Nephron (organoid): Measurements from ENCODE around the gene SBSN.

ENCODE experiments used
- H3K27ac Mint-ChIP-seq, 3 experiments: 2 replicates each; pipeline ENCODE4 v1.8.0; 2020; ENCODE audit warnings: mixed read lengths in 3 of 3, mild to moderate bottlenecking in 2 of 3, moderate library complexity in 1 of 3
- H3K27me3 Mint-ChIP-seq: 2 replicates; pipeline ENCODE4 v1.8.0; 2021; ENCODE audit warnings: low read depth, mild to moderate bottlenecking, moderate library complexity, mixed read lengths
- H3K36me3 Mint-ChIP-seq: 2 replicates; pipeline ENCODE4 v1.8.0; 2020; ENCODE audit warnings: low read depth, mixed read lengths
- H3K4me1 Mint-ChIP-seq: 2 replicates; pipeline ENCODE4 v1.8.0; 2020; ENCODE audit warnings: mixed read lengths
- H3K4me3 Mint-ChIP-seq, 3 experiments: 2 replicates each; pipeline ENCODE4 v1.8.0; 2020; ENCODE audit warnings: mild to moderate bottlenecking in 3 of 3, mixed read lengths in 3 of 3, moderate library complexity in 2 of 3
- H3K9me3 Mint-ChIP-seq: 2 replicates; pipeline ENCODE4 v1.8.0; 2020; ENCODE audit warnings: mixed read lengths
- TF ChIP-seq, protein P1 (sequence below), 3 experiments: fragments of 200-600 bp; sonication (generic); IDR thresholded peaks; one replicate each; pipeline ENCODE4 v1.5.0; 2021; ENCODE audit warnings: antibody characterized with exemption in 3 of 3; ENCODE audit not compliant: unreplicated experiment in 3 of 3

Gene SBSN

DNA sequence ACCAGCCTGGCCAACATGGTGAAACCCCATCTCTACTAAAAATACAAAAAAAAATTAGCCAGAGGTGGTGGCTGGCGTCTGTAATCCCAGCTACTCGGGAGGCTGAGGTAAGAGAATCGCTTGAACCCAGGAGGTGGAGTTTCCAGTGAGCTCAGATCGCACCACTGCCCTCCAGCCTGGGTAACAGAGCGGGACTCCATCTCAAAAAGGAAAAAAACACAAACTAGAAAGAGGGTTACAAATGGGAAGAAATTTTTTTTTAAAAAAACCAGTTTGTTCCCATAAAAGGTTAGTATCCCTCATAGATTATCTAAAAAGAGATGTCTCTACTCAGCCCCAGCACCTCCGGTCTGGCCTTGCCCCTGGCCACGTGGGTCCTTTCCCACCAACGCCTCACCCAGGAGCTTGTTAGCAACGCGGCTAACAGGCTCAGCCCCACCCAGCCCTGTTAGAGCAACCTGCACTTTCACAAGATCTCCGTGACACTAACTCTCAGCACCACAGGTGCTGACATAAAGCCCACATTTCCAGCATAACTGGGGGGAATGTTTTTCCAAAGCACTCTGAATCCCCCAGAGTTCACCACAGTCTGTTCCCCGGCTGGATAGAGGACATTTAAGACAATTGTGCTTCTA lies 19.0 kb downstream of the SBSN start:
- Mint-ChIP-seq H3K27me3 (peaks cover 78% of the 10 kb centered on the region), H3K36me3 (no peaks in the 10 kb centered on the region), H3K27ac (peak overlapping the region; percentile 83 to 92 (median 91)), H3K9me3 (no peaks in the 10 kb centered on the region), H3K4me3 (peak overlapping the region; percentile 86 to 91 (median 89)), H3K4me1 (peaks cover 5% of the 10 kb centered on the region)
- TF ChIP-seq, protein P1, sequence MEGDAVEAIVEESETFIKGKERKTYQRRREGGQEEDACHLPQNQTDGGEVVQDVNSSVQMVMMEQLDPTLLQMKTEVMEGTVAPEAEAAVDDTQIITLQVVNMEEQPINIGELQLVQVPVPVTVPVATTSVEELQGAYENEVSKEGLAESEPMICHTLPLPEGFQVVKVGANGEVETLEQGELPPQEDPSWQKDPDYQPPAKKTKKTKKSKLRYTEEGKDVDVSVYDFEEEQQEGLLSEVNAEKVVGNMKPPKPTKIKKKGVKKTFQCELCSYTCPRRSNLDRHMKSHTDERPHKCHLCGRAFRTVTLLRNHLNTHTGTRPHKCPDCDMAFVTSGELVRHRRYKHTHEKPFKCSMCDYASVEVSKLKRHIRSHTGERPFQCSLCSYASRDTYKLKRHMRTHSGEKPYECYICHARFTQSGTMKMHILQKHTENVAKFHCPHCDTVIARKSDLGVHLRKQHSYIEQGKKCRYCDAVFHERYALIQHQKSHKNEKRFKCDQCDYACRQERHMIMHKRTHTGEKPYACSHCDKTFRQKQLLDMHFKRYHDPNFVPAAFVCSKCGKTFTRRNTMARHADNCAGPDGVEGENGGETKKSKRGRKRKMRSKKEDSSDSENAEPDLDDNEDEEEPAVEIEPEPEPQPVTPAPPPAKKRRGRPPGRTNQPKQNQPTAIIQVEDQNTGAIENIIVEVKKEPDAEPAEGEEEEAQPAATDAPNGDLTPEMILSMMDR (IDR thresholded peaks at IDR 0.05; ENCODE audit: unreplicated experiment in 3 of 3): no peak

DNA sequence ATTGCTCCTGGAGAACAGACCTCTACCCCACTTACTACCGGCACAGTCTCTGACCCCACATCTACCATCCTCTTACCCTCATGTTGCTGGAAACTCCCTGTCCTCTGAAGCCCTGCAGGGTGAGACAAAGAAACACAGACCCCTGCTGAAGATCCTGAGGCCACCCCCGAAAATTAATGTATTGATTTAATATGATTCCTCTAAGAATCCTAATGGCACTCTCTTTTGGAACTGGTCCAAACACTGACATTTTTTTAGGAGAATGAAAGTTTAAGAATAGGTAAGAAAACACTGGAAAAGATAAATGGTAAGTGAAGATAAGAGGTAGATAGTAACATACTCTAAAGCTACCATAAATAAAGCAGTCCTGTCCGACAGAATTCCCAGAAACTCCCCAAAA lies 20.0 kb downstream of the SBSN start:
- no peaks in the 10 kb centered on the region for H3K9me3 Mint-ChIP-seq
- H3K27me3 Mint-ChIP-seq: peaks cover 73% of the 10 kb centered on the region
- no peaks in the 10 kb centered on the region for H3K36me3 Mint-ChIP-seq
- H3K4me3 Mint-ChIP-seq: peak overlapping the region; percentile 34 to 89 (median 61)
- H3K4me1 Mint-ChIP-seq: peaks cover 5% of the 10 kb centered on the region
- no peak overlapping the region for H3K27ac Mint-ChIP-seq
- TF ChIP-seq, protein P1 (IDR thresholded peaks at IDR 0.05; ENCODE audit: unreplicated experiment in 3 of 3): no peak

DNA sequence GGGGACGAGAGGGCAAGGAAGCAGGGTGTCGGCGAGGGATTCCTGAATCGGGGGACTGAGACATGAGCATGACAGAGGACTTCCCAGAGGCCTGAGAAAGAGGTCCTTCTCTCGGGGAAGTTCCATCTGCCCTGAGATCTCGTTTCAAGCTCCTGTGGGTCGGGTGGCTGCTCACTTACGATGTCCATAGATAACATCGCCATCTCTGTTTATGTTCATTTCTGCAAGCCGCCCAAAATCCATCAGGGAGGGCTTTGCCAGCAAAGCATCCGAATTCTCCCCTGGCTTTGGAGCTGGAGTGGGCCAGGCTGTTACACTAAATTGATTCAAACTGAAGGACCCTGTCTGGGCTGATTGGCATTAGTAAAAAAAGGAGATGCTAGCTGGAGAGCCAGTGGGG lies 20.6 kb downstream of the SBSN start:
- Mint-ChIP-seq H3K27ac (no peak overlapping the region), H3K9me3 (no peaks in the 10 kb centered on the region), H3K4me1 (peaks cover 5% of the 10 kb centered on the region), H3K36me3 (no peaks in the 10 kb centered on the region), H3K27me3 (peaks cover 68% of the 10 kb centered on the region), H3K4me3 (no peak overlapping the region)
- TF ChIP-seq, protein P1 (IDR thresholded peaks at IDR 0.05; ENCODE audit: unreplicated experiment in 3 of 3): no peak

DNA sequence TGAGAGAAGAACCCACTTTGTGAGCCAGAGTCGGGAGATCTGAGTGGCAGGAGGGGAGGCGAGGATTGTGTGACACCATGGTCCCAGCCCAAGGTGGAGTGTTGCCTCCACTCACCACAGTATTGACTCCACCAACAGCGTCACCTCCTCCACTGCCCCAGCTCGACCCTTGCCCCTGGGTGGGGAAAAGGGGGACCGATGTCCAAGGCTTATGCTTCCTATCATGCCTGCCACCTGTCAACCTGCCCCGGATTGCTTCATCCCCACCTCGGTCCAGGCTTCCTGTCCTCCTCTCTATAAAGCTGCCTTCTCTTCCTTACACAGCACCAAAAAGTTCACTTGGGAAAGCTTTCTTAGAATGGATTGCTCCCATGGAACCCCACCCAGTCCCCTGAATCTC lies 22.1 kb downstream of the SBSN start:
- no peak overlapping the region for H3K4me3 Mint-ChIP-seq
- no peaks in the 10 kb centered on the region for H3K9me3 Mint-ChIP-seq
- H3K4me1 Mint-ChIP-seq: peaks cover 5% of the 10 kb centered on the region
- TF ChIP-seq, protein P1 (IDR thresholded peaks at IDR 0.05; ENCODE audit: unreplicated experiment in 3 of 3): no peak
- no peaks in the 10 kb centered on the region for H3K36me3 Mint-ChIP-seq
- peaks cover 55% of the 10 kb centered on the region for H3K27me3 Mint-ChIP-seq
- no peak overlapping the region for H3K27ac Mint-ChIP-seq

DNA sequence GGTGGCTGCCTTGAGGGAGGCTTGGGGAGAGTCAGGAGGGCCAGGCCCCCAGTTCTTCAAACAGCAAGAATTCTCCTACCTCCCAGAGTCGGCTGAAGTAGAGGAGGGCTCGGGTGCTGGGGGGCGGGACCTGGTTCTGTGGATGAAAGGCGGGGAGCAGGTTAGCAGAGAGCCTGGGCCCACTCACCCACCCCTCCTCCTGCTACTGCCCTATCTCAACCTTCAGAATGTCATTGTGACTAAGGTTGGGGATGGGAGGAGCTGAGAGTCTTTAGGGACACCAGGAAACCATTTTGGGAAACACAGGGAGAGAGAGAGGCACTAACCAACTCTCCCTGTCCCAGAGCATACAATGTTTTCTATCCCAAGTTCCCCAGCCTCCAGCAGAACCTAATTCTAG lies 25.4 kb downstream of the SBSN start:
- Mint-ChIP-seq H3K4me1 (no peaks in the 10 kb centered on the region), H3K27ac (no peak overlapping the region), H3K27me3 (peaks cover 25% of the 10 kb centered on the region), H3K36me3 (no peaks in the 10 kb centered on the region), H3K9me3 (no peaks in the 10 kb centered on the region), H3K4me3 (no peak overlapping the region)
- TF ChIP-seq, protein P1 (IDR thresholded peaks at IDR 0.05; ENCODE audit: unreplicated experiment in 3 of 3): no peak

DNA sequence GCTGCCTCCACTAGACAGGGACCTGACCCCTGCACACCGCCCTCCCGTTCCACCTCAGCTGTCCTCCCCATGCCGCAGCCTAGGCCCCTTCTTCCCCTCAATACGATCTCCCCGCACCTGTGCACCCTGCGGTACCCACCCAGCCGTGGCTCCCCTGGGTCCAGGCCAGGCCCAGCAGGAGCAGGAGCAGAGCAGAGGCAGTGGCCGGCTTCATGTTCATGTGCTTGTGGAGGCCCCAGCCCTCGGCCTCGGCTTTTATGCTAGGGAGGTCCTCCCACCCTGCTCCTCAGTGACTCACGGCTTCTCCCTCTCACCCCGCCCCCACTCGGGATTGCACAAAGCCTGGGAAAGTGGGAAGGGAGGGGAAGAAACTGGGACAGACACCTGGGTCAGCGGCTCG lies 26.4 kb downstream of the SBSN start:
- no peaks in the 10 kb centered on the region for H3K9me3 Mint-ChIP-seq
- H3K4me3 Mint-ChIP-seq: no peak overlapping the region
- TF ChIP-seq, protein P1 (IDR thresholded peaks at IDR 0.05; ENCODE audit: unreplicated experiment in 3 of 3): no peak
- H3K4me1 Mint-ChIP-seq: no peaks in the 10 kb centered on the region
- no peaks in the 10 kb centered on the region for H3K36me3 Mint-ChIP-seq
- H3K27ac Mint-ChIP-seq: no peak overlapping the region
- H3K27me3 Mint-ChIP-seq: peaks cover 16% of the 10 kb centered on the region
